IMR-90 (cell line): ENCODE data around the gene TMEM53. TPM values are rescaled to one million over a fixed set of nuclear protein-coding genes. Genes with fewer than 3 reads are reported as not detected.

Experiments used
- ATAC-seq: fragments of 200-7000 bp; cut with Tn5 transposase; 2 replicates; pipeline ENCODE4 v1.9.1; 2020; ENCODE audit warnings: low read depth, mild to moderate bottlenecking, moderate library complexity
- BruUV-seq: library from RNA; stranded (reverse); fragments of 400-500 nt; replicated peaks from 2 replicates; lab custom pipeline; 2021; lab: Mats Ljungman, UMichigan
- CTCF ChIA-PET: fragments of 300-600 bp; formaldehyde crosslinking; extraction: SDS; loops from one replicate; lab custom pipeline; 2021; ENCODE audit warnings: antibody characterized with exemption; lab: Yijun Ruan, JAX
- POLR2A ChIA-PET: fragments of 300-600 bp; sonication (Branson Sonifier 250); formaldehyde crosslinking; loops from one replicate; lab custom pipeline; 2022; ENCODE audit warnings: antibody characterized with exemption; ENCODE audit not compliant: unreplicated experiment; lab: Charles Lee
- DNase-seq: peaks from one replicate; pipeline ENCODE4 v3.0.0; 2013
- H2AFZ ChIP-seq: replicated peaks from 2 replicates; pipeline ENCODE3; 2013; ENCODE audit warnings: low read length, mild to moderate bottlenecking; ENCODE audit not compliant: poor library complexity
- H2AK5ac ChIP-seq: 2 replicates; pipeline ENCODE4 v1.6.1; 2013; ENCODE audit warnings: low read depth, low read length, inconsistent platforms
- H2AK9ac ChIP-seq: replicated peaks from 2 replicates; pipeline ENCODE3; 2013; ENCODE audit warnings: mild to moderate bottlenecking, low read depth, low read length, moderate library complexity; ENCODE audit not compliant: poor library complexity
- H2BK120ac ChIP-seq: 2 replicates; pipeline ENCODE4 v1.6.1; 2013; ENCODE audit warnings: low read depth, low read length, inconsistent platforms
- H2BK15ac ChIP-seq: 3 replicates; pipeline ENCODE4 v1.6.1; 2013; ENCODE audit warnings: low read depth, low read length, inconsistent platforms
- H2BK20ac ChIP-seq: 2 replicates; pipeline ENCODE4 v1.6.1; 2013; ENCODE audit warnings: low read depth, mild to moderate bottlenecking, inconsistent platforms, low read length, moderate library complexity
- H2BK5ac ChIP-seq: 2 replicates; pipeline ENCODE4 v1.6.1; 2013; ENCODE audit warnings: mild to moderate bottlenecking, low read depth, low read length, inconsistent platforms; ENCODE audit not compliant: poor library complexity, severe bottlenecking
- H3K14ac ChIP-seq: replicated peaks from 2 replicates; pipeline ENCODE4 v1.6.1; 2013; ENCODE audit warnings: low read depth, low read length, inconsistent platforms
- H3K18ac ChIP-seq: 2 replicates; pipeline ENCODE4 v1.6.1; 2013; ENCODE audit warnings: low read depth, low read length, control low read depth
- H3K23ac ChIP-seq: 2 replicates; pipeline ENCODE4 v1.6.1; 2013; ENCODE audit warnings: low read depth, low read length, inconsistent platforms
- H3K27ac ChIP-seq: 2 replicates; pipeline ENCODE4 v1.5.1; 2013; ENCODE audit warnings: mild to moderate bottlenecking, control low read depth, low read length; ENCODE audit not compliant: insufficient read depth
- H3K27me3 ChIP-seq: 2 replicates; pipeline ENCODE4 v1.6.1; 2013; ENCODE audit warnings: low read length; ENCODE audit not compliant: control insufficient read depth, insufficient read depth
- H3K36me3 ChIP-seq: 2 replicates; pipeline ENCODE4 v1.6.1; 2013; ENCODE audit warnings: low read length, mixed read lengths; ENCODE audit not compliant: control insufficient read depth, insufficient read depth
- H3K4ac ChIP-seq: 2 replicates; pipeline ENCODE4 v1.6.1; 2013; ENCODE audit warnings: low read depth, low read length, inconsistent platforms
- H3K4me1 ChIP-seq: 2 replicates; pipeline ENCODE4 v1.6.1; 2013; ENCODE audit warnings: low read length, mixed read lengths; ENCODE audit not compliant: control insufficient read depth, insufficient read depth
- H3K4me2 ChIP-seq: 2 replicates; pipeline ENCODE4 v1.6.1; 2013; ENCODE audit warnings: low read depth, mild to moderate bottlenecking, control low read depth, low read length, moderate library complexity
- H3K4me3 ChIP-seq: 2 replicates; pipeline ENCODE4 v1.5.1; 2013; ENCODE audit warnings: low read depth, mild to moderate bottlenecking, control low read depth, low read length, moderate library complexity; ENCODE audit not compliant: insufficient read depth
- H3K56ac ChIP-seq: 2 replicates; pipeline ENCODE4 v1.6.1; 2013; ENCODE audit warnings: low read length, inconsistent platforms; ENCODE audit not compliant: insufficient read depth; ENCODE audit errors: extremely low read depth
- H3K79me1 ChIP-seq, 2 experiments: 2 replicates each; pipeline ENCODE4 v1.6.1; 2013; ENCODE audit warnings: low read length in 2 of 2, inconsistent platforms in 1 of 2, low read depth in 1 of 2
- H3K9ac ChIP-seq: 2 replicates; pipeline ENCODE4 v1.6.1; 2013; ENCODE audit warnings: low read depth, low read length, control low read depth
- H3K9me1 ChIP-seq: 2 replicates; pipeline ENCODE4 v1.6.1; 2013; ENCODE audit warnings: low read length, inconsistent platforms; ENCODE audit not compliant: insufficient read depth
- H3K9me3 ChIP-seq: 2 replicates; pipeline ENCODE4 v1.6.1; 2013; ENCODE audit warnings: low read length; ENCODE audit not compliant: control insufficient read depth, insufficient read depth
- H4K20me1 ChIP-seq: 2 replicates; pipeline ENCODE4 v1.6.1; 2013; ENCODE audit warnings: low read length, inconsistent platforms; ENCODE audit not compliant: insufficient read depth
- H4K5ac ChIP-seq: 2 replicates; pipeline ENCODE4 v1.6.1; 2013; ENCODE audit warnings: mild to moderate bottlenecking, low read depth, low read length, control low read depth
- H4K8ac ChIP-seq, 2 experiments: 2 replicates each; pipeline ENCODE4 v1.6.1; 2013; ENCODE audit warnings: low read depth in 2 of 2, low read length in 2 of 2, control low read depth in 1 of 2, inconsistent platforms in 1 of 2
- H4K91ac ChIP-seq: 2 replicates; pipeline ENCODE4 v1.6.1; 2013; ENCODE audit warnings: low read depth, low read length, inconsistent platforms; ENCODE audit not compliant: insufficient read depth
- POLR2A ChIP-seq: IDR thresholded peaks from 2 replicates; pipeline ENCODE4 v1.6.1; 2012; ENCODE audit warnings: mild to moderate bottlenecking, low read depth, low read length
- USF2 ChIP-seq: fragments of 150-350 bp; IDR thresholded peaks from 2 replicates; pipeline ENCODE4 v1.6.1; 2017; ENCODE audit warnings: mild to moderate bottlenecking, antibody characterized with exemption, low read length, low read depth
- WGBS, 2 experiments: methylation state at CpG; one replicate each; pipeline versions ENCODE4 v1.1.5 to v1.1.7; 2013; ENCODE audit warnings: missing lambda C conversion rate in 2 of 2; ENCODE audit not compliant: insufficient read length in 1 of 2; ENCODE audit errors: extremely low coverage in 2 of 2; 5-methylcytosine and 5-hydroxymethylcytosine counted together
- dilution Hi-C: fragments of 300-500 bp; cut with HindIII; formaldehyde crosslinking; loops from one replicate; pipeline ENCODE4 v1.14.3; 2018; ENCODE audit warnings: low sequenced_read_pairs; ENCODE audit not compliant: unreplicated experiment
- in situ Hi-C: fragments of 300-500 bp; cut with MboI; formaldehyde crosslinking; loops from 3 replicates; pipeline ENCODE4 v1.14.3; 2019; ENCODE audit warnings: low sequenced_read_pairs, inconsistent platforms, mixed read lengths
- intact Hi-C: fragments of 100-400 bp; cut with micrococcal nuclease; formaldehyde crosslinking; loops from 2 replicates; pipeline ENCODE4 v1.10.0; 2022
- polyA plus RNA-seq, 3 experiments: library from polyadenylated mRNA; depleted of rRNA; stranded (reverse); fragments of >200 nt; gene quantifications; 2 replicates each; pipeline ENCODE4 v1.2.3, GENCODE V29; 2012; ENCODE audit warnings: low replicate concordance in 1 of 3
- total RNA-seq: library from RNA; depleted of rRNA; stranded (reverse); fragments of >200 nt; gene quantifications from 2 replicates; pipeline ENCODE4 v1.2.3, GENCODE V29; 2012

The TMEM53 gene
- total and polyA plus RNA-seq, 2 of the 4 experiments (the other 2 are of a cell fraction), result 2.7 to 6.3 TPM

GRCh38 chr1:44673675-44674112 lies 587 bp downstream of the TMEM53 start:
- intact Hi-C loops, result no loop called here
- TF ChIP-seq USF2 (0 out of 2 replicates have a peak, but pooled peaks have one; percentile 10), POLR2A (no peak)
- dilution Hi-C loops, result no loop called here
- no TSS peak for BruUV-seq
- Histone ChIP-seq H4K8ac (peak overlapping the region; percentile 61 to 79), H3K4me3 (peak overlapping the region; percentile 79), H3K79me1 (peaks cover 5 to 10% of the 10 kb centered on the region in 2 experiments; a peak in 2 of 4 replicates), H4K5ac (peak overlapping the region; percentile 79), H3K27me3 (no peaks in the 10 kb centered on the region), H3K56ac (peak overlapping the region; percentile 20; the same call in 1 of the 2 replicates), H3K9ac (peak overlapping the region; percentile 64), H3K36me3 (no peaks in the 10 kb centered on the region), H3K4me2 (peak overlapping the region; percentile 45), H2AK5ac (no peak overlapping the region), H2BK5ac (no peak overlapping the region), H3K9me3 (no peaks in the 10 kb centered on the region), H3K4me1 (peaks cover 6% of the 10 kb centered on the region), H4K20me1 (no peaks in the 10 kb centered on the region), H3K23ac (0 out of 2 replicates have a peak overlapping the region, but pooled peaks have one; percentile 44), H3K9me1 (peaks cover 6% of the 10 kb centered on the region), H2AK9ac (peak overlapping the region; percentile 2), H2BK15ac (peak overlapping the region; percentile 43; the same call in 1 of the 3 replicates), H2AFZ (peak overlapping the region; percentile 92), H4K91ac (peak overlapping the region; percentile 16; the same call in 1 of the 2 replicates), H2BK120ac (peak overlapping the region; percentile 2; the same call in 1 of the 2 replicates), H2BK20ac (no peak overlapping the region), H3K4ac (peak overlapping the region; percentile 51; the same call in 1 of the 2 replicates), H3K14ac (peak overlapping the region; percentile 63; the same call in 1 of the 2 replicates), H3K18ac (peak overlapping the region; percentile 51; the same call in 1 of the 2 replicates), H3K27ac (peak overlapping the region; percentile 44)
- CTCF ChIA-PET, result interaction anchor here (0.5 to 1.3 kb wide), 5 partner anchors 21 to 1230 kb away, joined by 3 to 5 read pairs (median 3); no protein-coding TSS in a partner anchor
- POLR2A ChIA-PET, result no interaction called here
- ATAC-seq (peak; percentile 2), DNase-seq (no peak)
- in situ Hi-C loops, result no loop called here
- 16% methylated on average over 5 of the region's 16 CpGs; no CpG with 5 or more reads in 1 of the 2 experiments for WGBS, 2 experiments
